IMR-90 (cell line): ENCODE measurements around the gene IDH3A. TPM values are rescaled to one million over a fixed set of nuclear protein-coding genes. Genes with fewer than 3 reads are reported as not detected.

Source experiments
- ATAC-seq: fragments of 200-7000 bp; cut with Tn5 transposase; 2 replicates; pipeline ENCODE4 v1.9.1; 2020; ENCODE audit warnings: low read depth, mild to moderate bottlenecking, moderate library complexity
- BruUV-seq: library from RNA; stranded (reverse); fragments of 400-500 nt; replicated peaks from 2 replicates; lab custom pipeline; 2021; lab: Mats Ljungman, UMichigan
- CTCF ChIA-PET: fragments of 300-600 bp; formaldehyde crosslinking; extraction: SDS; loops from one replicate; lab custom pipeline; 2021; ENCODE audit warnings: antibody characterized with exemption; lab: Yijun Ruan, JAX
- POLR2A ChIA-PET: fragments of 300-600 bp; sonication (Branson Sonifier 250); formaldehyde crosslinking; loops from one replicate; lab custom pipeline; 2022; ENCODE audit warnings: antibody characterized with exemption; ENCODE audit not compliant: unreplicated experiment; lab: Charles Lee
- DNase-seq: peaks from one replicate; pipeline ENCODE4 v3.0.0; 2013
- H2AFZ ChIP-seq: replicated peaks from 2 replicates; pipeline ENCODE3; 2013; ENCODE audit warnings: low read length, mild to moderate bottlenecking; ENCODE audit not compliant: poor library complexity
- H2AK5ac ChIP-seq: 2 replicates; pipeline ENCODE4 v1.6.1; 2013; ENCODE audit warnings: low read depth, low read length, inconsistent platforms
- H2AK9ac ChIP-seq: replicated peaks from 2 replicates; pipeline ENCODE3; 2013; ENCODE audit warnings: mild to moderate bottlenecking, low read depth, low read length, moderate library complexity; ENCODE audit not compliant: poor library complexity
- H2BK120ac ChIP-seq: 2 replicates; pipeline ENCODE4 v1.6.1; 2013; ENCODE audit warnings: low read depth, low read length, inconsistent platforms
- H2BK15ac ChIP-seq: 3 replicates; pipeline ENCODE4 v1.6.1; 2013; ENCODE audit warnings: low read depth, low read length, inconsistent platforms
- H2BK20ac ChIP-seq: 2 replicates; pipeline ENCODE4 v1.6.1; 2013; ENCODE audit warnings: low read depth, mild to moderate bottlenecking, inconsistent platforms, low read length, moderate library complexity
- H2BK5ac ChIP-seq: 2 replicates; pipeline ENCODE4 v1.6.1; 2013; ENCODE audit warnings: mild to moderate bottlenecking, low read depth, low read length, inconsistent platforms; ENCODE audit not compliant: poor library complexity, severe bottlenecking
- H3K14ac ChIP-seq: replicated peaks from 2 replicates; pipeline ENCODE4 v1.6.1; 2013; ENCODE audit warnings: low read depth, low read length, inconsistent platforms
- H3K18ac ChIP-seq: 2 replicates; pipeline ENCODE4 v1.6.1; 2013; ENCODE audit warnings: low read depth, low read length, control low read depth
- H3K23ac ChIP-seq: 2 replicates; pipeline ENCODE4 v1.6.1; 2013; ENCODE audit warnings: low read depth, low read length, inconsistent platforms
- H3K27ac ChIP-seq: 2 replicates; pipeline ENCODE4 v1.5.1; 2013; ENCODE audit warnings: mild to moderate bottlenecking, control low read depth, low read length; ENCODE audit not compliant: insufficient read depth
- H3K27me3 ChIP-seq: 2 replicates; pipeline ENCODE4 v1.6.1; 2013; ENCODE audit warnings: low read length; ENCODE audit not compliant: control insufficient read depth, insufficient read depth
- H3K36me3 ChIP-seq: 2 replicates; pipeline ENCODE4 v1.6.1; 2013; ENCODE audit warnings: low read length, mixed read lengths; ENCODE audit not compliant: control insufficient read depth, insufficient read depth
- H3K4ac ChIP-seq: 2 replicates; pipeline ENCODE4 v1.6.1; 2013; ENCODE audit warnings: low read depth, low read length, inconsistent platforms
- H3K4me1 ChIP-seq: 2 replicates; pipeline ENCODE4 v1.6.1; 2013; ENCODE audit warnings: low read length, mixed read lengths; ENCODE audit not compliant: control insufficient read depth, insufficient read depth
- H3K4me2 ChIP-seq: 2 replicates; pipeline ENCODE4 v1.6.1; 2013; ENCODE audit warnings: low read depth, mild to moderate bottlenecking, control low read depth, low read length, moderate library complexity
- H3K4me3 ChIP-seq: 2 replicates; pipeline ENCODE4 v1.5.1; 2013; ENCODE audit warnings: low read depth, mild to moderate bottlenecking, control low read depth, low read length, moderate library complexity; ENCODE audit not compliant: insufficient read depth
- H3K56ac ChIP-seq: 2 replicates; pipeline ENCODE4 v1.6.1; 2013; ENCODE audit warnings: low read length, inconsistent platforms; ENCODE audit not compliant: insufficient read depth; ENCODE audit errors: extremely low read depth
- H3K79me1 ChIP-seq, 2 experiments: 2 replicates each; pipeline ENCODE4 v1.6.1; 2013; ENCODE audit warnings: low read length in 2 of 2, inconsistent platforms in 1 of 2, low read depth in 1 of 2
- H3K9ac ChIP-seq: 2 replicates; pipeline ENCODE4 v1.6.1; 2013; ENCODE audit warnings: low read depth, low read length, control low read depth
- H3K9me1 ChIP-seq: 2 replicates; pipeline ENCODE4 v1.6.1; 2013; ENCODE audit warnings: low read length, inconsistent platforms; ENCODE audit not compliant: insufficient read depth
- H3K9me3 ChIP-seq: 2 replicates; pipeline ENCODE4 v1.6.1; 2013; ENCODE audit warnings: low read length; ENCODE audit not compliant: control insufficient read depth, insufficient read depth
- H4K20me1 ChIP-seq: 2 replicates; pipeline ENCODE4 v1.6.1; 2013; ENCODE audit warnings: low read length, inconsistent platforms; ENCODE audit not compliant: insufficient read depth
- H4K5ac ChIP-seq: 2 replicates; pipeline ENCODE4 v1.6.1; 2013; ENCODE audit warnings: mild to moderate bottlenecking, low read depth, low read length, control low read depth
- H4K8ac ChIP-seq, 2 experiments: 2 replicates each; pipeline ENCODE4 v1.6.1; 2013; ENCODE audit warnings: low read depth in 2 of 2, low read length in 2 of 2, control low read depth in 1 of 2, inconsistent platforms in 1 of 2
- H4K91ac ChIP-seq: 2 replicates; pipeline ENCODE4 v1.6.1; 2013; ENCODE audit warnings: low read depth, low read length, inconsistent platforms; ENCODE audit not compliant: insufficient read depth
- BHLHE40 ChIP-seq: fragments of 150-350 bp; IDR thresholded peaks from 2 replicates; pipeline ENCODE4 v1.6.1; 2016; ENCODE audit warnings: mild to moderate bottlenecking, low read depth, low read length
- CEBPB ChIP-seq: IDR thresholded peaks from 2 replicates; pipeline ENCODE4 v1.6.1; 2012; ENCODE audit warnings: low read depth, low read length, improper control_type of control experiment
- CHD1 ChIP-seq: IDR thresholded peaks from 2 replicates; pipeline ENCODE4 v1.6.1; 2012; ENCODE audit warnings: low read depth, low read length, improper control_type of control experiment
- FOS ChIP-seq: fragments of 150-350 bp; IDR thresholded peaks from 2 replicates; pipeline ENCODE4 v1.6.1; 2016; ENCODE audit warnings: low read depth, low read length
- MAFK ChIP-seq: IDR thresholded peaks from 2 replicates; pipeline ENCODE4 v1.6.1; 2012; ENCODE audit warnings: low read depth, low read length, improper control_type of control experiment
- MAZ ChIP-seq: IDR thresholded peaks from 2 replicates; pipeline ENCODE4 v1.6.1; 2012; ENCODE audit warnings: low read depth, mild to moderate bottlenecking, low read length, improper control_type of control experiment, moderate library complexity, borderline replicate concordance
- MXI1 ChIP-seq: IDR thresholded peaks from 2 replicates; pipeline ENCODE4 v1.6.1; 2012; ENCODE audit warnings: low read depth, mild to moderate bottlenecking, low read length, moderate library complexity, borderline replicate concordance
- NFE2L2 ChIP-seq: fragments of 150-350 bp; IDR thresholded peaks from 2 replicates; pipeline ENCODE4 v1.6.1; 2016; ENCODE audit warnings: low read depth, mild to moderate bottlenecking, low read length
- POLR2A ChIP-seq: IDR thresholded peaks from 2 replicates; pipeline ENCODE4 v1.6.1; 2012; ENCODE audit warnings: mild to moderate bottlenecking, low read depth, low read length
- RAD21 ChIP-seq: IDR thresholded peaks from 2 replicates; pipeline ENCODE4 v1.6.1; 2012; ENCODE audit warnings: low read length, improper control_type of control experiment
- RCOR1 ChIP-seq: IDR thresholded peaks from 2 replicates; pipeline ENCODE4 v1.6.1; 2012; ENCODE audit warnings: mild to moderate bottlenecking, low read length, improper control_type of control experiment; ENCODE audit not compliant: insufficient replicate concordance
- RFX5 ChIP-seq: IDR thresholded peaks from 2 replicates; pipeline ENCODE4 v1.8.0; 2012; ENCODE audit warnings: low read depth, mild to moderate bottlenecking, low read length, moderate library complexity
- SMC3 ChIP-seq: fragments of 150-350 bp; IDR thresholded peaks from 2 replicates; pipeline ENCODE4 v1.6.1; 2016; ENCODE audit warnings: low read depth, mild to moderate bottlenecking, antibody characterized with exemption, low read length, moderate library complexity
- WGBS, 2 experiments: methylation state at CpG; one replicate each; pipeline versions ENCODE4 v1.1.5 to v1.1.7; 2013; ENCODE audit warnings: missing lambda C conversion rate in 2 of 2; ENCODE audit not compliant: insufficient read length in 1 of 2; ENCODE audit errors: extremely low coverage in 2 of 2; 5-methylcytosine and 5-hydroxymethylcytosine counted together
- dilution Hi-C: fragments of 300-500 bp; cut with HindIII; formaldehyde crosslinking; loops from one replicate; pipeline ENCODE4 v1.14.3; 2018; ENCODE audit warnings: low sequenced_read_pairs; ENCODE audit not compliant: unreplicated experiment
- in situ Hi-C: fragments of 300-500 bp; cut with MboI; formaldehyde crosslinking; loops from 3 replicates; pipeline ENCODE4 v1.14.3; 2019; ENCODE audit warnings: low sequenced_read_pairs, inconsistent platforms, mixed read lengths
- intact Hi-C: fragments of 100-400 bp; cut with micrococcal nuclease; formaldehyde crosslinking; loops from 2 replicates; pipeline ENCODE4 v1.10.0; 2022
- polyA plus RNA-seq, 3 experiments: library from polyadenylated mRNA; depleted of rRNA; stranded (reverse); fragments of >200 nt; gene quantifications; 2 replicates each; pipeline ENCODE4 v1.2.3, GENCODE V29; 2012; ENCODE audit warnings: low replicate concordance in 1 of 3
- total RNA-seq: library from RNA; depleted of rRNA; stranded (reverse); fragments of >200 nt; gene quantifications from 2 replicates; pipeline ENCODE4 v1.2.3, GENCODE V29; 2012
- TF ChIP-seq, protein P1 (sequence below): fragments of 150-350 bp; IDR thresholded peaks from 2 replicates; pipeline ENCODE4 v1.6.1; 2016; ENCODE audit warnings: low read depth, mild to moderate bottlenecking, low read length, moderate library complexity, borderline replicate concordance
- TF ChIP-seq, protein P2 (sequence below): fragments of 150-350 bp; IDR thresholded peaks from 2 replicates; pipeline ENCODE4 v1.6.1; 2017; ENCODE audit warnings: mild to moderate bottlenecking, antibody characterized with exemption, low read length, low read depth

Gene IDH3A
- total and polyA plus RNA-seq, 2 of the 4 experiments (the other 2 are of a cell fraction), result 34.5 to 47.7 TPM

DNA sequence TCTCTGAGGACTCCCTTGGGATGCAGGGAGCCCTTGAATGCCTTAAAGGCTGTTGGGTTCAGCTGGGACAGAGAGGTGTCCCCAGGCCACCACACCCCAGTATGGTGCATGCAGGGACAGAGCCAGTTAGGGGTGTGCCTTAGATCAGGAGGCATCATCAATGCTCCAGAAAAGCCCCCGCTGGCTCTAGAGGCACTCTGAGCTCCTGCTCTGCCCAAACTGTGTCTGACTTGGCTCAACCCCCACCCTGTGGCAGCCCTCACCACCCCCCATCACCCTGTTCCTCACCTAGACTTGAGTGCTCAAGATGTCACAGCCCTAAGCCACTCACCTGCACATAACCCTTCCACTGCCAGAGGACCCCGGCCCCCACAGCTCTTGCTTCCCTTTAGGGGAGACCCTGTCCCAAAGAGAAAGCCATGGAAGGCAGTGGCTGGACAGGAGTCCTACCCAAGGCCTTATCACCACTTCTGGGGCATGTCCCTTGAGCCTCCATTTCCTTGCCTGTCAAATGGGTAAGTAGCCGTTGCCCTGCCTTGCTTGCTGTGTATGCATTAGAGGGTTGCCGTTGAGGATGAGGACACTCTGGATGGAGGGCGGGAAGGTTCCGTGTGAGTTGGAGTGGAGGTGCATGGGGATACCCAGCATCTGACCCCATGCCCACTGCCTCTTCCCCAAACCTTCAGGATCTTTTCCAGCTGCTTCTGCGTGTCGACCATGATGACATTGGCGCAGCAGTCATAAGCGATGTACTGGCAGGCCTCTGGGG is 43.8 kb downstream of the IDH3A start:
- Histone ChIP-seq H2BK5ac (no peak overlapping the region), H3K4me2 (no peak overlapping the region), H2AFZ (no peak overlapping the region), H2BK20ac (no peak overlapping the region), H4K91ac (no peak overlapping the region), H3K9me3 (peaks cover 2% of the 10 kb centered on the region; the same call in 1 of the 2 replicates), H4K5ac (no peak overlapping the region), H4K20me1 (no peaks in the 10 kb centered on the region), H4K8ac (no peak overlapping the region), H3K18ac (no peak overlapping the region), H3K9me1 (no peaks in the 10 kb centered on the region), H3K4me1 (no peaks in the 10 kb centered on the region), H3K27me3 (peaks cover 23% of the 10 kb centered on the region), H3K23ac (no peak overlapping the region), H3K4ac (no peak overlapping the region), H2BK15ac (no peak overlapping the region), H3K56ac (no peak overlapping the region), H3K4me3 (no peak overlapping the region), H2BK120ac (no peak overlapping the region), H3K9ac (no peak overlapping the region), H3K79me1 (no peaks in the 10 kb centered on the region), H3K36me3 (no peaks in the 10 kb centered on the region), H2AK5ac (no peak overlapping the region), H2AK9ac (no peak overlapping the region), H3K27ac (no peak overlapping the region), H3K14ac (no peak overlapping the region)
- ChIA-PET CTCF (interaction anchor here (1.0 kb wide), 1 partner anchor 15 kb away, joined by 3 read pairs; no protein-coding TSS in a partner anchor), POLR2A (no interaction called here)
- WGBS, 2 experiments, result no CpG with 5 or more reads among the region's 10 CpGs
- intact Hi-C loops (no loop called here), dilution Hi-C loops (no loop called here), in situ Hi-C loops (no loop called here)
- no peak for TF ChIP-seq CHD1
- TF ChIP-seq RFX5, result no peak
- TF ChIP-seq BHLHE40, result no peak
- no peak for TF ChIP-seq POLR2A
- no peak for TF ChIP-seq FOS
- no peak for TF ChIP-seq MXI1
- no peak for TF ChIP-seq RCOR1
- no peak for TF ChIP-seq RAD21
- no peak for TF ChIP-seq NFE2L2
- TF ChIP-seq, protein P1, sequence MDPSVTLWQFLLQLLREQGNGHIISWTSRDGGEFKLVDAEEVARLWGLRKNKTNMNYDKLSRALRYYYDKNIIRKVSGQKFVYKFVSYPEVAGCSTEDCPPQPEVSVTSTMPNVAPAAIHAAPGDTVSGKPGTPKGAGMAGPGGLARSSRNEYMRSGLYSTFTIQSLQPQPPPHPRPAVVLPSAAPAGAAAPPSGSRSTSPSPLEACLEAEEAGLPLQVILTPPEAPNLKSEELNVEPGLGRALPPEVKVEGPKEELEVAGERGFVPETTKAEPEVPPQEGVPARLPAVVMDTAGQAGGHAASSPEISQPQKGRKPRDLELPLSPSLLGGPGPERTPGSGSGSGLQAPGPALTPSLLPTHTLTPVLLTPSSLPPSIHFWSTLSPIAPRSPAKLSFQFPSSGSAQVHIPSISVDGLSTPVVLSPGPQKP, result no peak
- TF ChIP-seq SMC3, result no peak
- TF ChIP-seq, protein P2, sequence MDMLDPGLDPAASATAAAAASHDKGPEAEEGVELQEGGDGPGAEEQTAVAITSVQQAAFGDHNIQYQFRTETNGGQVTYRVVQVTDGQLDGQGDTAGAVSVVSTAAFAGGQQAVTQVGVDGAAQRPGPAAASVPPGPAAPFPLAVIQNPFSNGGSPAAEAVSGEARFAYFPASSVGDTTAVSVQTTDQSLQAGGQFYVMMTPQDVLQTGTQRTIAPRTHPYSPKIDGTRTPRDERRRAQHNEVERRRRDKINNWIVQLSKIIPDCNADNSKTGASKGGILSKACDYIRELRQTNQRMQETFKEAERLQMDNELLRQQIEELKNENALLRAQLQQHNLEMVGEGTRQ, result no peak
- TF ChIP-seq CEBPB, result no peak
- TF ChIP-seq MAFK, result no peak
- TF ChIP-seq MAZ, result no peak
- no TSS peak for BruUV-seq
- DNase-seq, result no peak
- no peak for ATAC-seq
